GM19395 (cell line): ENCODE measurements around the gene WNT7B.

Experiments
- ATAC-seq: cut with Tn5 transposase; IDR thresholded peaks from one replicate; pipeline ENCODE4 v1.9.1; 2021; ENCODE audit warnings: mild to moderate bottlenecking, moderate library complexity; ENCODE audit not compliant: unreplicated experiment

Gene WNT7B

DNA sequence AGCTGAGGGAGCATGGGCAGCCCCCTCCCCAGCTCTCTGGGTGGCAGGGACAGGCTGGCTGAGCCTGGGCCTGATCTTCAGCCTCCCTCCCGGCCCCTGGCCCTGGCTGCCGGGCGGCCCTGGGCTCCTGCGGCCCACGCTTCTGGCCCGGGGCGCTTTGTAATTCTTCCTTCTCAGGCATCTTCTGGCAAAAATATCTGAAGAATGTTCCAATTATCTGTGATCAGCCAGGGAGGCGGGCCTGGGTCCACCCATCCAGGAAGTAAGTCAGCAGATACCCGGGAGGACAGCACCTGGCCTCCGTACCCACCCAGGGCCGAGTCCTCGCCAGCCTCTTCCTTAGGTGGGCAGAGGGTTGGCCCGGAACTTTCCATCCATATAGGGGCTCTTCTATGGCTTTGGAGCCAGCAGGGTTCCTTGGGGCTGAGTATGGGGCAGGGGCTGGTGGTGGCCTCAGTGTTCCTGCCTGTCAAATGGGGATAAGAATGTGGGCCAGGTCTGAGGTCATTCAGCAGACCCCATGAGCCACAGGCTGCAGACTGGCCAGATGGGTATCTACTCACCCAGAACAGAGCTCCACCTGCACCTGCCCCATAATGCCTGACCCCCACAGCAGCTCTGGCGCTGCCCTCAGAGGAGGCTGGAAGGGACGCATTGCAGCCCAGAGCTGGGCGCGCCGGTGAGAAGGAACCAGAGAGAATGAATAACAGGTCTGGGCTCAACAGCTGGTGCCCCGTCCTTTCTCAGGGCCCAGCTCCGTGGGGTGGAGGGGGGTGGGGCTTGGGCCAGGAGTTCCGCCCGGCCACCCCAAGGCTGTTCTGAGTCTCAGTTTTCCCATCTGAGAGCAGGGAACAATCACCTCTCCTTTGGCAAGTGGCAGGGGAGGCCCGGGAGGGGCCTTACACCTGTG lies 16.2 kb downstream of the WNT7B start:
- ATAC-seq: no peak

DNA sequence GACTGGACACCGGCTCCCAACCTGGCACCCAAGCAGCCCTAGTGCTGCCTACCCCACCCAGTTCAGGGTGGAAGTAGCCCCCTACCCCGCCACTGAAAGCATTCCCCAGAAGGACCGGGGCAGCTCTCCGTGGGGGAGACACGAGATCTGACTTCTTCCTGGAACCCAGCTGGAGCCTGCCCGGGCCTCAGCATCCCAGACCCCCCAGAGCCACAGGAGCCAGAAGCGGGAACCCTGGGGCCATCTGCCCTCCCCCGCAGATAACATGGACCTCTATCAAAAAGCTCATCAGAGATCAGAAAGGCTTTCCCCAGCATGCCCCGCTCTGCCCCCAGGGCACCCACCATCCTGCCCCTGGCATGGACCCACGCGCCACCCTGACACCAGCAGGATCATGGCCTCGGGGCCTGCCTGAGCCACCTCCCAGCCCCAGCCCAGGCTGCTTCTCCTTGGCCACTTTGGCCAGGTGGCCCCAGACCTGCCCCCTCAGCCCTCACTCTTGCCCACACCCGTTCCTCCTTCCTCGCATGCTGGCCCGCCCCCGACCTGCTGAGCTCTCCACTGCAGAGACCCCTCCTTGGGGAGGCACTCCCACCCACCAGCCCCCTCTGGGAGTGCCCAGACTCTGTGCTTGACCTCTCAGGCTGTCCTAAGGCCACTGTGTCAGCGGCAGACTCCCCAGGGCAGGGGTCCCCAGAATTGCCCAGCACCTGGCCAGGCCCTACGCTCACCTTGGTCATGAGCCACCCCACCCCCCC lies 17.1 kb downstream of the WNT7B start:
- no peak for ATAC-seq

DNA sequence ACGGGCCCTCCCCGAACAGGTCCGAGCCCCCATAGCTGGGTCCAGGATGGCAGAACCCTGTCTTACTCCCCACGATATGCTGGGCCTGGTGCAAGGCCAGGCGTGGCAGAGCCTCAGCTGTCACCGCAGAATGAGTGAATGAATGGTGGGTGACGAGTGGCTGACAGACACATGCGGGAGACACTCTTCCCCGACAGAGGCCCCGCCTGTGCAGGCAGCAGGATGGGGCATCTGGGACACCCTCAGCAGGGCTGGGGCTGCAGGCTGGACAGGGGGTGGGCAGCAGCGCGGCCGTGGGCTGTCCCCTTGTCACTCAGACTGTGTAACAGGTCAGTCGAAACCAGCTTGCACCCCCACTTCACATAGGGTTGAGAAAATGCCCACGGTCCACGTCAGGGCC lies 18.0 kb downstream of the WNT7B start:
- ATAC-seq: no peak

DNA sequence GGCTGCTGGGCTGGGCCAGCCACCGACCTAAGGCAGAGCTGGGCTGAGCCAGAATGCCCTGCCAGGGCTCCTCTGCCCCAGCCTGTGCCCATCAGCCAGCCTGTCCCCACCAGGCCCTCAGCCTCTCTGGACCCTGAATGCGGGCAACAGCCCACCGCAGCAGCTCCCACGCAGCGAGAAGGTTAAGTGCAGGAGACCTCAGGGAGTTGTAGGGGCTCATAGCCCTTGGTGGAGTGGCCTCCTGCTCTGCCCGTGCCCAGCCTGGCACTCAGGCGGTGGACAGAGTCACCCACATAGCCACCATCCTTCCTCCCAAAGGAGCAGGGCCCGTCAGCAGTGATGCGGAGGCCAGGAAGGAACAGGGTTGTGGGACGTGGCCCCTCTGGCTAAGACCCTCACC lies 19.1 kb downstream of the WNT7B start:
- ATAC-seq: no peak

DNA sequence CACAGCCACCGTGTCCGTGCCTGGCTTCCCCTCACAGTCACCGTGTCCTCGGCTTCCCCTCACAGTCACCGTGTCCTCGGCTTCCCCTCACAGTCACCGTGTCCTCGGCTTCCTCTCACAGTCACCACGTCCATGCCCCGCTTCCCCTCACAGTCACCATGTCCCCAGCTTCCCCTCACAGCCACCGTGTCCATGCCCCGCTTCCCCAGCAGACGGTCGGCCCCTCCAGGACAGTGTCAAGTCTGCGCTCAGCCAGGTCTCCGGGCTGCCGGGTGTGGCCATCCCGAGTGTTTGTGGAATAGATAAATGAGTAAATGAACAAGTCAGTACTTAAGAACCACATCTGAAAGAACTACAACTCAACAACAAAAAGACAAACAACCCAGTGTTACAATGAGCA lies 23.8 kb downstream of the WNT7B start:
- ATAC-seq: no peak

DNA sequence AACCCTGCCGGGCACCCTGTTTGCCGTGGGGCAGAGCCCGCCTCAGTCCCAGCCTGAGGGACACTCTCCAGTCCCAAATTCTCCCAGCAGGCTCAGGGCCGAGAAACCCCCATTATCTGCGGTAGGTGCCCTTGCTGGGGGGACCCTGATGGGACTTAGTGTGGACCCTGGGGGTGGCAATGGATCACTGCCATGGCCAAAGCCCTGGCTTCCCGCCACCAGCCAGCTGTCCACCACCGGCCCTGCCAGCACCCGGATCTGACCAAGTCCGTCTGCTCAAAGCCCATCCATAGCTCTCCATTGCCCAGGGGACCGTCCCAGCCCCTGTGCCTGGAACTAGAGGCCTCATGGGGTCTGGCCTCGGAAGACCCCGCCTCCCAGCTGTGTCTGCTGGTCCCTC lies 24.4 kb downstream of the WNT7B start:
- no peak for ATAC-seq

DNA sequence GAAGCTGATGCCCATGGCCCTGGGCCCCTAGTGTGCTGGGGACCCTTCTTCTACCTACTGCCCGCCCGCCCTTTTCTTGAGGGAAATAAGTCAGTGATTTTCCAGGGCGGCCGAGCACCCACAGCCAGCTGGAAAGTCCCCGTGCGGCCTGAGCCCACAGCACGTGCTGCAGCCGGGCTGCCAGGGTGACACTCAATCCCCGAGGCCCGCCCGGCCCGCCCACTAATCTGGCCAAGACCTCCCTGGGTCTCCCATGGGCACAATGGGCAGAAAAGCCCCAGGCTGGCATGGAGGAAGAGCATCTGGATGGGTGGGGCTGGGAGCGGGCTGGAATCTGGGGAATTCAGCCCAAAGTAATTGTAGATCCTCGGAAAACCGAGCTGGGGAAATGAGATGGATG lies 24.8 kb downstream of the WNT7B start:
- no peak for ATAC-seq

DNA sequence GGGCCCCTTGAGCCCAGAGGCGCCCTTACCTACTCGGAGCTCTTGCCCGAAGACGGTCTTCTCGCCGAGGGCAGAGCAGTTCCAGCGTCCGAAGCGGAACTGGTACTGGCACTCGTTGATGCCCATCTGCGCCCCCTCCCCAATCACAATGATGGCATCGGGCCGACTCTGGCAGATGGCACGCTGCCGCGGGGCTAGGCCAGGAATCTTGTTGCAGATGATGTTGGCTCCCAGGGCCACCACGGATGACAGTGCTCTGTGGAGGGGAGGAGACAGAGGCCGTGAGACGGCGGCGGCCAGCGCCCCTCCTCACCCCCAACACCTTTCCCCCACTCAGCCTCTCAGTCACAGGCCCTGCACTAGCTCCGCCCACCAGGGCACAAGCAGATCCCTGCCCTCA lies 27.1 kb downstream of the WNT7B start:
- ATAC-seq: no peak

DNA sequence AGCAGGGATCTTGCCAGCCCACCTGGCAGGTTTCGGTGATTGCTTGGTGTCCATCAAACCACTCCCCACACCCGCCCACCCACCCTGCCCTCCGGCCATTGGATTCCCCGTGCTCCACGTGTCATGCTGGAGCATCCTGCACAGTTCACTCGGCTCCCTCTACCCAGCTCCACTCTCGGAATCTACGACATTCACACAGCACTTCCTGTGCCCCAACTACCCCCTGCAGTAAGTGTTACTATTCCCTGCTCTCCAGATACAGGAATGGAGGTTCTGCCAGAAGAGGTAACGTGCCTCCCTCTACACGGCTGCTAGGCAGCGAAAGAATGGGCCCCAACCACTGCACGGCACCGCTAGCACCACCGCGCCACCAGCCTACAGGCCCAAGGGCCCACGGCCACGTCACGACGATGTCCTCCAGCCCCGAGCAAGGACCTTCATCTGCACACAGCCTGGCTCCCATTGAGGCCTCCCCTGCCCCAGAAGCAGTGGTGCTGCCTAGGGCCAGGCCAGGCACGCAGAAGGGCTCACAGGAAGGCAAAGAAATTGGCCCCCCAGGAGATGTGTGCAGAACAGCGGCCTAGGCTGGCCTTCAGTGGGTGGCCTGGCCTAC lies 27.6 kb downstream of the WNT7B start:
- ATAC-seq: no peak

DNA sequence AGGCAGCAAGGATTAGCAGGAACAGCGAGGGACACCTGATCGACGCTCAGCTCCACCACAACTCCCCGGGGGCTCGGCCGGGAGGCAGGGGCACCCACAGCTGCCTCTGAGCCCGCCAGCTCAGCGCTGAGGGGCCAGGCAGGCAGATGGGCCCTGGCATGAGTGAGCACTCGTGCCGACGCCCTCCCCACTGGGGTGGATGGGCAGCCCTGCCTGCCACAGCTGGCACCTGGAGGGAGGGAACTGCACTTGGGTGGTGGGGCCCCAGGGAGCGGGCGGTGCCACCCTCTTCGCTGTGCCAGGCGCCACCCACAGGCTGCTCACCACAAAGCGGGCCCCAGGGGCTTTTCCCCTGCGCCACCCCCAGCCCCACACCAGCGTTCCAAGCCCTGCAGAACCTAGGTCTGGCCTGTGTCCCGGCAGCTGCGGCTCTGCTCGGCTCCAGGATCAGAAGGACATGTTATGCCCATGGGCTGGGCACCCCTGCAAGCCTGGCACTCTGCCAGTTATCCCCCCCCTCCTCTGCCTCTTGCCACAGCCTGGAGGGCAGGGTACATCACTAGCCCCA lies 28.8 kb downstream of the WNT7B start:
- ATAC-seq: no peak

DNA sequence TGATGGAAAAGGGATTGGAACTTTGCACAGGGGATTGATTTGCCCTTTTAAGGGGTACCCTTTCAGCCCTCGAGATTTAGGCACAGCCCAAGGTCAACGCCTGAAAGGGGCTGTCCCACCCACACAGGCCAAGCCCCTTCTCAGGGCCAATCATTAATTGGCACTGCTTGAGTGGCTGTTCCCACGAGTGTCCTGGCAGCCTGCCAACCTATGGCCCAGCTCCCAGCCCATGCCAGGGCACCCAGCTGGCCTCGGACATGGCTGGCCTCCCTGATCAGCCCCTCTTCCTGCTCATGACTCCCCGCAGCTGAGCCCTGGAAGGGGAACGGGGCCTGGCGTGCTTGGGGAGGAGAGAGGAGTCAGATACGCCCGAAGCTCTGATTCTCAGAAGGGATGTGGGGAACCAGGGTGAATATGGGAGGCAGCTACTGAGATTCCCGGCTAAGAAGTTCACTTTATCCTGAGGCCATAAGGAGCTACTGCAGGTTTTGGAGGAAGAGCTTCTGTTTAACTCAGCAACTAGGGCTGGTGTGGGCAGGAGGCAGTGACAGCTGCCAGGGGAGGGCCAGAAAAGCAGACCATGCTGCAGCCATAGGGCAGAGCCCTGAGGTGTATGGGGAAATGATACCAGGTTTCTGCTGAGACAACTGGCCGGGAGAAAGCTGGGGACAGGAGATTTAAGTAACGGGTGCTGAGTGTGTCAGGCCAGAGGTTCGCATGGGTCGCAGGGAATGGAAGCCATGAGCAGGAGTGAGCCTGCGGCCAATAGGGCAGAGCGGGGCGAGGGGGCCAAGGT lies 30.0 kb downstream of the WNT7B start:
- no peak for ATAC-seq

DNA sequence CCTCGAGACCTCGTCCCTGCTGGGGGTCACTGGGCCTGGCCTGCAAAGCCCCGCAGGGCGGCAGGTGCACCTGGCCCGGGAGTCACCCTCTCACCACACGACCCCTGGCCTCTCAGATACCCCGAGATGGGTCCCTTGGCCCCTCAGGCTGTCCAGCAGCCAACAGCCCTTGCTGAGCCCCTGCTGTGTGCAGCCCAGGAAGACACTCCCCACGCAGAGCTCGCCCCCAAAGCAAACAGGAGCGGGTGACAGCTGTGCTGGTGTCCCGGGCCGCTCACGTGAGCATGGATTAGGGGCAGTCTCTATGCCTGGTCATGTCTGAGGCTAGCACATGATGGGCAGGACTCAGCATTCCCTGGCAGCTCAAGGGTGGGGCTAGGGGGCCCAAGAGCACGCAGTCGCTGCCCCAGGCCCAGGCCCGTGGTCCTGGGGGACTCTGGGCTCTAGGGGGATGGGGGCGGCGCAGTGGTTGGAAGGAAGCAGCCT lies 31.3 kb downstream of the WNT7B start:
- ATAC-seq: no peak

DNA sequence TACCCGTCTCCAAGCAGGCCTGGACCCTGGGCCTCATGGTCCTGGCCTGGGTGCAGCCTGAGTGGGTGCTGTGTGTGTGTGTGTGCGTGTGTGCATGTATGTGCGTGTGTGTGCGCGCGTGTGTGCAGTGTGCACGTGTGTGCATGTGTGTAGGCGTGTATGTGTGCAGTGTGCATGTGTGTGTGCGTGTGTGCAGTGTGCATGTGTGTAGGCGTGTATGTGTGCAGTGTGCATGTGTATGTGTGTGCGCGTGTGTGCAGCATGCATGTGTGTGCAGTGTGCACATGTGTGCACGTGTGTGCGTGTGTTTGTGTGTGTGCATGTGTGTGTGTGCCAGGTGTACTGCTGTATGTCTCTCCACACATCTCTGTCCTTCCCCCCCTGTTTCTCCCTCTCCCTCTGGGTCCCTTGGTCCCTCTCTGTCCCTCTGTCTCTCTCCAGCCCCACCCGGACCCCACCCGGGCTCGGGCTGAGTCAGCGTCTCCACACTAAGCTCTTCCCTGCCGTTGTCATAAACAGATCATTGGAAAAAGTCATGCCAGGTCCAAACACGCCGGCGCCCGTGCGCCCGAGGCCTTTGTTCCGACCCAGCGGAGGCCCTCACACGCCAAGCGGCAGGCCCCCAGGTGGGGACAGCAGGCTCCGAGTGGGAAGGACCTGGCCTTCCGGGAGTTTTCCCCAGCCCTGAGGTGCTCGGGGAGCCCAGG lies 34.0 kb downstream of the WNT7B start:
- no peak for ATAC-seq

DNA sequence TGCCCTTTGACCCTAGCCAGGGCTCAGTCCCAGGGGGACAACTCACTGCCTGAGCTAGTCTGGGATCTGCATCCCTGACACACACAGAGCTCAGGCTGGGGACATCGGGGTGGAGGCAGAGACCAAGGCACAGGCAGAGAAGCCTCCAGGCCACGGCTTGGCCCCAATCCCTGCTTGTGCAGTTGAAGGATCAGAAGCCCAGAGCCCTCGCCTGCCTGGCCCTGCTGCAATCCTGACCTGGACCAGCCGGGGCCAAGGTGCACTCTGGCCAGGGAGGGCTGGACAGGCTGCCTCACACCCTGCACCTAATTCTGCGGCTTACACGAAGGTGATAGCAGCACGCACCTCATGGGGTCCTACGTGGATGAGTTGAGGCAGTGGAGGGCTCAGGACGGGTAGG lies 34.6 kb downstream of the WNT7B start:
- no peak for ATAC-seq

DNA sequence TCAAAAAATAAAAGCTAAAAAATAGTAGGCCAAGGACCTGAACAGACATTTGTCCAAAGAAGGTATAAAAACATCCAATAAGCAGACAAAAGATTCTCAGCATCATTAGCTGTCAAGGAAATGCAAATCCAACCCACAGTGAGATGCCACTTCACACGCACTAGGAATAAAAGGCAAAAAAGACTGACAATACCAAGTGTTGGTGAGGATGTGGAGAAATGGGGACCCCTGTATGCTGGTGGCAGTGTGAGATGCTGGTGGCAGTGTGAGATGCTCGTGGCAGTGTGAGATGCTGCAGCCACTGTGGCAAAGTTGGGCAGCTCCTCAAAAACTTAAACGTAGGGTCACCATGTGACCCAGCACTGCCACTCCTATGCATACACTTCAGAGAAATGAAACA lies 38.0 kb downstream of the WNT7B start:
- no peak for ATAC-seq

DNA sequence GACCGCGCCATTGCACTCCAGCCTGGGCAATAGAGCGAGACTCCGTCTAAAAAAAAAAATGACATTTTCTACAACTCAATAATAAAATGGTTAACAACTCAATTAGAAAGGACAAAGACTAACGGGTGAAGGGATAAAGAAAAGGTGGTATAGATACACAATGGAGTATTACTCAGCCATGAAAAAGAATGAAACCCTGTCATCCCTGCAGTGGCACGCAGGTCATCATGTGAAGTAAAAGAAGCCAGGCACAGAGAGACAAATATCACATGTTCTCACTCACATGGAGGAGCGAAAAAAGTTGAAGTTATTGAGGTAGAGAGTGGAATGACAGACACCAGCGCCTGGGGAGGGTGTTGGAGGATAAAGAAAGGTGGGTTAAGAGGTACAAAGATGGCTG lies 39.0 kb downstream of the WNT7B start:
- ATAC-seq: no peak

DNA sequence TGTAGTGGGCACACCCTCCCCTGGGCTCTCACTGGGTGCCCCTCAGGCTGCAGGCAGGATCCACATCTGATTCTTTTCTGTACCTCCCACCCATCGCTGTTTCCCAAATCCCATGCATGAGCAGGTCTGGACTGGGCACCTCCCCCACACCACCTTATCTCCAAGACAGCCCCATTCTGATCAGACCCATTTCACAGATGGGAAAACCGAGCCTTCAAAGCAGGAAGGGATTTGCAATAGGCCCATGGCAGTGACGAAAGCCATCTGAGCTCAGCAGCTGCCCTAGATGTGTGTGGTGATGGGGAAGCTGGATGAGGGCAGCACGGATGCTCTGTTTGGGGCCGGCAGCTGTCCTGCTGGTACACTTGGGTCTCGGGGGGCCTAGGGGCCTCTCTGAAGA lies 41.4 kb downstream of the WNT7B start:
- no peak for ATAC-seq

DNA sequence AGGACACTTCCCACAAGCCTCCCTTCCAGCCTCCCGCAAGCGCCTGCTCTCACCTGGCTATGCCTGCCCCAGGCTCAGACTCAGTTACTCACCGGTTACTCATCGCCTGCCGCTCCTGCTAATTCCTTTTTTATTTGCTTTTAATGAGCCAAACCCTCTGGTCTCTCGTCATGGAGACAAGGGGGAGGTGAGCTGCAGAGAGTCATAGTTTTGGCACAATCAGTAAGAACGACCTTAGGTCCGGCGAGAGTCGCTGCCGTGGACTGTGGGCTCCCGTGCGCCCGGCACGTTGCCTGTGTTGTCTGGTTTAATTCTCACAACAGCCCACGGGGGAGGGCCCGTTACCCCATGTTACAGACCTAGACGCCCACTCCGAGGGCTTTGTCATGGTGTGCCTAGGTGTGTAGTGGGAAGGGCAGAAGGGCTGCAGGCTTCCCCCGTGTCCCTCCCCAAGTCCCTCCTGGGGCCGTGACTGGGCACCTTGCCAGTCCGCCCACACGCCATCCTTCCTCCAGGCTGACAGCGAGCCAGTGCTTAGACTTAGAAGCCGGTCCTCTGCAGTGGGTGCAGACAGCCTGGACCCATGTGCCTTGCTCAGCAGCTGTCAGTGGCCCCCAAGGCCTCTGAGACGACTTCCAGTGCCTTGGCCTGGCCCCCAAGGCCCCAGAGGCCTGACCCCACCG lies 42.2 kb downstream of the WNT7B start:
- no peak for ATAC-seq

DNA sequence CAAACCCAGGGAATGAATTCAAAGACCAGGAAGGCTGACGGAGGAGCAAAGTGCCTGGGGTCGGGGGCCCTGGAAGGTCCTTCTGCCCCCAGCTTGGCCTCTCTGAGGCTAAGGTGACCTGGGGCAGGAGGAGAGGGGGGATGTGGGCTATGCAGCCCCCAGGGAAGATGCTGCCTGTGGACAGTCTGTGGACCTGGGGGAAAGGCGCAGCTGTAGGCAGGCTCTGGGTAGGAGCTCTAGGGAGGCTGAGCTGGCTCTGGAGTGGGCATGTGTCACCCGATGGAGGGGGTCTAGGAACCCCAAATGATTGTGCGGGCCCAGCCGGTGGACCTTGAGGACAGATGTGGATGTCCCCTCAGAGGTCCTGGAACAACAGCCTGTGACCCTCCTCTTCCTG lies 42.8 kb downstream of the WNT7B start:
- no peak for ATAC-seq
